Heart left ventricle (tissue), 13 donors: ENCODE data around the gene FSTL5.

Experiments
- CTCF ChIP-seq, 12 donors: fragments of 200-600 bp; sonication (generic) in 4 of 12; IDR thresholded peaks; one replicate each; pipeline versions ENCODE4 v1.5.0 to v1.8.0; 2018 to 2022; ENCODE audit warnings: antibody characterized with exemption in 12 of 12, mild to moderate bottlenecking in 5 of 12
- POLR2A ChIP-seq, 2 donors: fragments of 450-650 bp; IDR thresholded peaks; one replicate each; pipeline ENCODE4 v1.6.1; 2017; ENCODE audit warnings: antibody characterized with exemption in 2 of 2, mild to moderate bottlenecking in 2 of 2, moderate library complexity in 2 of 2
- donor health status: ischemic (EF 13 %, LVEDD 7.1; RV severe dilation, severe dysfunction).
- donor health status: DM: no; HTN: yes; CAD: no.
- donor health status: DM: no; HTN: no; CAD: no.
- donor health status: ischemic (EF 25% LVEDD 6.9; RV normal size, moderate dysfunction).
- donor health status: ischemic (EF 25% LVEDD 5.7; RV mildly dilated, moderate dysfunction).
- donor health status: ischemic (EF 35%, LVEDD 5.7; RV mildly dilated, moderate dysfunction).
- donor health status: nonischemic (EF 11% LVEDD 7.7; RV severe dilation, severe dysfunction).
- donor health status: DM: yes; HTN: yes; CAD: no.
- donor health status: PGD.
- donor health status: ischemic (EF 29% LVEDD 5.4; RV normal size, mild dysfunction).
- donor health status: nonischemic (EF 23%, LVEDD 6.1; RV moderate dilation, normal function).

- no peak for TF ChIP-seq CTCF (IDR thresholded peaks at IDR 0.05)
- no peak for TF ChIP-seq POLR2A (IDR thresholded peaks at IDR 0.05)
Observed at GRCh38 chr4:162011089-162011488, 152.7 kb downstream of the FSTL5 start.
